Gastroesophageal sphincter (tissue), 3 donors: ENCODE data around the gene IL22RA2.

ENCODE experiments used
- CTCF ChIP-seq, 4 experiments: fragments of 200-600 bp in 2 of 4; fragments of 450-650 bp in 2 of 4; sonication (generic) in 1 of 4; IDR thresholded peaks; one replicate each; pipeline ENCODE4 v1.5.1; 2017 to 2019; ENCODE audit warnings: antibody characterized with exemption in 4 of 4, mild to moderate bottlenecking in 2 of 4, moderate library complexity in 2 of 4
- POLR2A ChIP-seq, 2 donors: fragments of 450-650 bp; IDR thresholded peaks; one replicate each; pipeline ENCODE4 v1.6.1; 2017; ENCODE audit warnings: antibody characterized with exemption in 2 of 2, mild to moderate bottlenecking in 2 of 2, moderate library complexity in 1 of 2
- POLR2AphosphoS5 ChIP-seq: sonication (generic); formaldehyde crosslinking; IDR thresholded peaks from one replicate; pipeline ENCODE4 v1.6.1; 2017; ENCODE audit warnings: antibody characterized with exemption

DNA sequence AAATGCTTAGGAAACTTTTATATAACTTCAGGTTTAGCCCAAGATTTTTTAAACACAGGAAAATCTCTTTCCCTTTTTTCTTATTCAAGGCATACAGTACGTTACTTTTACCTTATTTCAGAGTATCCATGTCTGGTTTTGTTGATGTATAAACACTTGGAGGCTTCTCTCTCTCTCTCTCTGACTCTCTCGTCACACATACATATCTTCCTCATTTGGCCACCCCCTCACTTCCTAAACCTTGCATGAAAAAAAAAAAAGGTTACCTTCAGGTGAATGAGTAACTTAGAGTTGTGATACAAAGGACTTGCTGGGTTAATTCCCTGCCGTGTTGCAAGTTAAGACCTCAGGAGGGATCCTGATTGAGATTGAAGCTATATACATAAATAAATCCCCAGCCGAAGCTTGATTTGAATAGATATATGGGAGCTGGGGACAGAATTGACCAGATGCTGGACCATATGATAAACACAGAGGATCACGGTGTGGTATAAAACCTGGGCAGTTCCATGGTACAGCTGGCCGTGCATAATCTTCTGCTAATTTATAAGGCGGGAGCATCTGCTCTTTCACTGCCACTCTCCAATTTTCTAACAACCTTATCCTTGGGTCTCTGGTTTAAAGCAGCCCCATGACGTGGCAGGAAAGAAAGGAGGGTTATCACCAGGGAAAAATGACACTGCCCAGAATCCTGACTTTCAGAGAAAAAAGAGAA is 73.6 kb downstream of the IL22RA2 start:
- no peak for TF ChIP-seq CTCF (IDR thresholded peaks at IDR 0.05)
- no peak for TF ChIP-seq POLR2A (IDR thresholded peaks at IDR 0.05)
- no peak for TF ChIP-seq POLR2AphosphoS5
